Activated CD8-positive, alpha-beta memory T cell treated with anti-CD3 and anti-CD28 coated beads, Interleukin-2, amount 50 U/mL, for 1 hour (primary cell): ENCODE results near the gene FGFBP3.
"Not testable (repeated sequence)": the region's sequence is repeated elsewhere in the genome, so short reads cannot be mapped to it uniquely, and the experiment has no call there.

Experiments used
- DNase-seq: peaks from one replicate; pipeline ENCODE4 v3.0.0-alpha.2; 2020; ENCODE audit errors: extremely low read depth

The FGFBP3 gene

DNA sequence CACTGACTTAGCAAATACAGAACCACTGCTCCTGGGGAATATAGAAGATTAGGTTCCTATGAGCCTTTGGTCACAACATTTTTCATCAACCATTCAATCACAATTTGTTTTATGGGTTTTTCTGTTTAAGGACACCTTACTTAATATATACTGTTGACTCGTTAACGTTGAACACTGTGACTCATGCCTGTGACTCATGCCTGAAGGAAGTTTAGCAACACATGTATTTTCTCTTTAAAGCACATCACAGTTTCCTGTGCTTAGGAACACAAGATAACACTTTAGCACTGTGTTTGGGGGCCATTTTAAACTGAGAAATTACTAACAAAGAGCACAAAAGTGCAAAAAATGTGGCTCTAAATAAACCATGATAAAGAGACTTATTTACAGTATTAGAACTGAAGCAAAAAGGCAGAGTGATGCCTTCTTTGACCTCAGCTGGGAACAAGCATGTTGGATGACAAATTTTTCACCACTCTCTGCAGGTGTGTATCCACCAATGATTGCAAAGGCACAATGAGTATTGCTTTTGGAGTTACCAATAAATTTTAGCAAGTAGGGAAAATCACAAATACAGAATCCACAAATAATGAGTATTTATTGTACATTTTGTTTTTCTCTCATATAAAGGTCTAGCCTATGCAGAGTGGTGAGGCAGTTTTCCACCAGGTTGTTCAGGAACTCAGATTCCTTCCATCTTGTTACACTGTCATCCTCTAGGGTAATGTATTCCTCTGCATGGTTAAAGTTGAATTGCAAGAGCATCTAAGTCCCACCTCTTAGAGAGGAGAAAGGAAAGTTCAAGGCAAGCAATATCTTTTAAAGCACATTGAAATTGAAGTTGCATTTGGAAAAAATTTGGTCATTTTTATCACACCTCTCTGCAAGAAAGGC lies 7.3 kb downstream of the FGFBP3 start:
- DNase-seq: no peak

- DNase-seq: no peak
These were observed 11.9 kb downstream of the FGFBP3 start for GRCh38 chr10:91897421-91897820.

DNA sequence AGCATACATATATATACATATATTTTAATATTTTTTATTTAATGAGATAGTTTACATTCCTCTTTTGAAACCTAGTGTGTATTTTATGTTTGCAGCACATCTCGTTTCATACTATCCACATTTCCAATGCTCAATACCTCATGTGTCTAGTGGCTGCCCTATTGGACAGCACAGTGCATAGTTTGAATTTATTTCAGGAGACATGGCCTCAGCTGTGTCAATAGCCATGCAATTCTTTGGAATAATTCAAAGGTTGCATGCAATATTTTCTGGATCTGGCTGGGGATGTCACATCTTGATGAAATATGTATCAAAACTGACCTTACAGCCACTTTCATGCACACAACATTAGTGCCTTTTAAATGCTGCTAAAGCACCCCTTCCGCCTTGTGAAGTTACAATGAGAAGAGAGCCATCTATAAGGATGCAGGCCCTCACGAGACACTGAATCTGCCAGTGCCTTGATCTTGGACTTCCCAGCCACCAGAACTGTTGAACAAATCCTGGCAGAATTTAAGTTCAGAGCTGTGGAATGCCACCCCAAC lies 13.0 kb downstream of the FGFBP3 start:
- DNase-seq: no peak

- not testable (repeated sequence) for DNase-seq
These were observed 15.0 kb downstream of the FGFBP3 start for GRCh38 chr10:91894261-91894685.

GRCh38 chr10:91893051-91893450 lies 16.2 kb downstream of the FGFBP3 start:
- no peak for DNase-seq

DNA sequence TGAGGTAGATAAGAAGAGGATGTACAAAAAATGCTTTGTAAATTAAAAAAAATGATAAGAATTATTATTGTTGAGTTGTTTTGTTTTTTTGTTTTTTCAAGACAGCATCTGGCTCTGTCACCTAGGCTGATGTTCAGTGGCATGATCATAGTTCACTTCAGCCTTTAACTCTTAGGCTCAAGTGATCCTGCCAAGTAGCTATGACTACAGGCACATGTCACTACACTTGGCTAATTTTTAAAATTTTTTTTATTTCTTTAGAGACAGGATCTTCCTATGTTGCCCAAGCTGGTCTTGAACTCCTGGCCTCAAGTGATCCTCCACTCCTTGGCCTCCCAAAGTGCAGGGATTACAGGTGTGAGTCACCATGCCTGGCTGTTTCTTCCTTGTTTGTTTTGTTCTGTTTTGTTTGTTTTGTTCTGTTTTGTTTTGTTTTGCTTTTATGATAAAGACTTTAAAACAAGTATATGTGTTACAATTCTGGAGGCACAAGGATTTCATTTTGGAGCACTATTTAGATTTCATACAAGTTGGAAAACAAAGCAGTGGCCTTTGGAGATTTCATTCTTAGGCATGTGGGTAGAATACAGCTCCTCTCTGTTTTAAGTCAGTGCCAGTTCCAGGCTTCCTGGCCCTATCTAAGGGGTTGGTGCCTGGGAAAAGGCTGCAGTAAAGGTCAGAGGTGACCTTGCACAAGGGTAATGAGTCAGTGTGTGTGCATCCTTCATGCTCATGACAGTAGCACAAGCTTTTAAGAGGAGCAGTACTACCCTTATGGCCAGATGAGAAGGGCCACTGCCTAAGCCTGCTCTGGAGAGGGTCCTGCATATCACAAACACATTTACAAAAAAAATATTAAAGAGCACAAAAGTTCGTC lies 17.9 kb downstream of the FGFBP3 start:
- no peak for DNase-seq

DNA sequence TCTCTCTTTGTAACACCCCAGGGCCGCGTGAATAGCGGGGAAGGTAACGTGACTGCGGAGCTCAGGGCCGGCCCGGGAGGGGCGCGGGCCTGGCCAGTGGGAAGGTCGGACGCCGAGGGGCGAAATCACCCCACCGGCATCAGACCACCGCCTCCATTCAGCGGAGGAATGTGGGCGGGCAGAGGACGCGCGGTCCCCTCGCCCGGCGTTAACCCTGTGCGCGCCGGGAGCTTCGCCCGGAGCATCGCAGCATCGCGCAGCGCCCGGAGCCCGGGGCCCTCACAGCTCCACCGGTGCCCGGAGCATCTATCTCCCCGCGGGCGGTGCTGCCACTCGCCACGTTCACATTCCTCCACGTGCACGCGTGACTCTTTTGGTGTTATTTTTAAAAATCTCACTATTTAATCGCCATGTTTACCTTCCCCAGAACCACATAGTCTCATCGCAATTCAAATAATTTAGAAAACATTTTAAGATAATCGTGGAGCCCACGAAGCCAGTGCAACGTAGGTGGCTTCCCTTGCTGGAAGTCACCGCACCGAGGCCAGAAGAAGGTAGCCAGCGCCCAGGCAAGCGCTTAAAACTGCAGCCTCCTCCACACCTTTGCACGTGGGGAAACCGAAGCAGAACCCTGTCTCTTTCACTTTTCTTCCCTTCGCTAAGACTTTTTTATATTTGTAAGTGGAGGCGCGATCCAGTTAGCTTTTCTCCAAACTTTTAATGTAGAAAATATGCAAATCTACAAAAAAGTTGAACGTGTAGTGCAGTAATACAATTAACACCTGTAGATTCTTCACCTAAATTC lies 21.8 kb downstream of the FGFBP3 start:
- no peak for DNase-seq

DNA sequence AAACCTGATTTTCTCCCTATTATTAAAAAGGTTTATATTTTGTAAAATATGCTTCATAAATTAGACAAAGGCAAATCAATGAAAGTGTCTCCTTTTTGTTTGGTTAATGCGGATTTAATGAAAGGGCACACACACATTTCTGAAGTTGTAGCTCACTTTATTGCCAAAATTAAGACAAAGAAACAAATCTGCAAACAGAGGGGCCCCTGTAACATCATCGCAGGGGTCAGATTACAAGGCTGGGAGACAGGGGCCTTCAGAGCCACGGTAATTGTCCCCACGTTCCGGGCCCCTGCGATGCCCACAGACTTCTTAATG lies 22.4 kb downstream of the FGFBP3 start:
- no peak for DNase-seq

- DNase-seq: no peak
These were observed 23.8 kb downstream of the FGFBP3 start for GRCh38 chr10:91885362-91886079.

DNA sequence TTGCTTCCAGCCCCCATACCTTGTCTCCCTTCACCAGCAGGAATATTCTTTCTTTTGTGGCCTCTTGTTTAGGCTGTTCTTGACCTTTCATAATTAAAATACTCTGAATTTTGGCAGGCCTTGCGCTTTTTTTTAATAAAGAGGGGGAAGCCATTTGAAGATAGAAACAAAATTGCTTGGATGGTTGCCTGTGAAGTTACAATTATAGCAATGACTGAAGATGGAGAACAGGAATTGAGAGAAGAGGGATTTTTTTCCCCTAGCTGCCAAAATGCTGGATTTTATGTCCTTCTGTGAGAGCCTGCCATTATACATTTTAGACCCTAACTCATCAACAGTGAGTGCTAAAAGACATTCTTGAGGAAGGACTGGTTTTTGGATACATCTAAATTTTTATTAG lies 24.8 kb downstream of the FGFBP3 start:
- no peak for DNase-seq

DNA sequence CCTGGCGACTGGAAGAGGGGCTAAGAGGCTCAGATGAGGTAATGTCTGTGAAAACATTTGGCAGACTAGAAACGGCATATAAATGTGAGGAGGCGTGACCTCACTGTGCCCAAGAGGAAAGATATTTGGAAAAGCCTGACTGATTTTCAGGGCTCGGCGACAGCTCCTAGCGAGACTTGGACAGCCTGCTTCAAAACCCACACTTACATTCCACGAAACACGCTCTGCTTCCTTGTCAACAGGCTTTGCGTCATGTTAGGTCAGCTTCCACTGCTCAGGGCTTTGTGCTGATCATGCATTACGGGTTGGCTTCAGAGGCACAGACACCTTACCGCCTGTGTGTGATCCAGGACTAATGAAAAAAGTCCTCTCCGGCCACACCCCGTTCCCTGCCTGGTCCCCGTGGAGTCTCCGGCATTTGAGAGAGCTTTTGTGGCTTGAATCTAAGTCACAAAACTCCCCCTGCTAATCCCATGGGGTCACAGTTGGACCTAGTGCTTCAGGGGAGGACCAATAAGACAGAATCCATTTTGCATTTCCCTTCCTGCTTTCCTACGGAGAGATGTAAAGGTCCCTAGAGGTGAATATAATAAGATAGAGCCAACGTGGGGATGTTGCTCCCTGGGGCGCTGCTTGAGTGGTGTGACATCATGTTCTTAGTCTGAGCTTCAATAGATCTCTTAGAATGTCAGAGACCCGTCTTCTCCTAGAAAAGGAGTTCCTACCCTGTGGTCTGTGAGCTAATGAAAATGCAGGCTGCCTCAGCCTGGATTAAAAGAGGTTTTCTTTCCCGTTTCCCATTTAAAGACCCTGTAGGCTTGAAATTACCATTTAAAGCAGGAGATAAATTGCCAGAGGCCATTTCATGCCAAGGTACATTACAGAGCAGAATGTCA lies 25.5 kb downstream of the FGFBP3 start:
- DNase-seq: no peak

DNA sequence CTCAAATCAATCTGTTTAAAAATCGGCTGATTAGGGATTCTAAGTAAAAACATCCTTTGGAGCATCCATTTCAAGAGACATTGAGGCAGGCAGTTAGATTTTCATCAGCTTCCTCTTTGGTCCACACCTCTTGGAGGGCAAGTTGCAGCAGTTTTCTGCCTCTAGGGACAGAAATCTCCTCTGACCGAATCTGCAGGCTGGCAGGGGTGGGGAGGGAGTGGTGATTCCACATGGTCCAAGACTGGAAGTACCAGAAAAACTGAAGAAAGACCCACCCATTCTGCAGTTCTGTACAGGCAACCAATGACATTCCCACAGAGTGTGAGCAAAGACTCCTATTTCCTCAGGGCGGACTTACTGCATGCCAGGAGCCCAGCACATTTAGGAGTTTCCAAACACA lies 29.0 kb downstream of the FGFBP3 start:
- DNase-seq: no peak

DNA sequence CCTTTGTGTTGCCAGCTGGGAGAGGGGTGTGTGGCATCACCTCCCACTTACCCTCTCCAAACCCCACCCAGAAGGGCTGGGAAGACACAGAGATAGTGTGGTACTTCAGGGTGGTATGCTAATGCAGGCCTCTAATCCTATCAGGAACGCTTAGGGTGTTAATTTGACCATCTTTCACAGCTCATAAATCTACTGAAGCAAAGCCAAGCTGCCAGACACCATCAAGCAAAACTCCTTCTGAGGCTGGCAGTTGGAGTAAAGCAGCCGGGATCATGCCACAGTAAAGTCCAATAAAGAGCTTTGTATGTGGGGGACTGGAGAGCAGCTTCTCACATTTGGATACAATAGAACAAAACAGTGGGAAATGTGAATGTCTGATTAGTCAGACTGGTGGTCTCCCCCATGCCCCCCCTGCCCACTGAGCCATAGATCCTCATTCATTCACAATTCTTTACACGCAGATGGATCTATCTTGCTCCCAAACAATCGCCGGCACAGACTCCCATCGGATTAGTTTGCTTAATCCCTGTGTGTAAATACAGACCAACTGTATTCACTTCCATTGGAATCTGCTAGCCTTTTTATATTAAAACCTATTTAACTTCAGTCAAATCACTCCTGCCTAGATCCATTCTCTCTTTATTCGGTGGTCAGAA lies 29.6 kb downstream of the FGFBP3 start:
- DNase-seq: no peak

DNA sequence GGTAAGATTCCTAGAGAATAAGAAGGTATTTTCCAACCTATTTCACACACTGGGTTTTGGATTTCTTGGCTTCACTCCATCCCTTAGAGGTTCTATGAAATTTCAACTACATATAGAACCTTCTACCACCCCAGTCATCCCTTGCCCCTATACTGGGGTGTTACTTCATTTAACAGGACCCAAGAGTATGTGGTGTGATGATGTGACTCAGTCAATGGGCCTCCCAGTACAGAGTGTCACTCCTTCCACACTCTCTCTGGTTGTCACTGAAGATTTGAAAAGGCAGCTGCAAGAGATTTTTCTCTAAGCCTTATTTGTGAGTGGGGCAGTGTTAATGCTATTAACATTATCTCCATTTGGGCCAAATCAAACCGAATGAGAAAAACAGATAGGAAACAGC lies 33.5 kb downstream of the FGFBP3 start:
- no peak for DNase-seq

DNA sequence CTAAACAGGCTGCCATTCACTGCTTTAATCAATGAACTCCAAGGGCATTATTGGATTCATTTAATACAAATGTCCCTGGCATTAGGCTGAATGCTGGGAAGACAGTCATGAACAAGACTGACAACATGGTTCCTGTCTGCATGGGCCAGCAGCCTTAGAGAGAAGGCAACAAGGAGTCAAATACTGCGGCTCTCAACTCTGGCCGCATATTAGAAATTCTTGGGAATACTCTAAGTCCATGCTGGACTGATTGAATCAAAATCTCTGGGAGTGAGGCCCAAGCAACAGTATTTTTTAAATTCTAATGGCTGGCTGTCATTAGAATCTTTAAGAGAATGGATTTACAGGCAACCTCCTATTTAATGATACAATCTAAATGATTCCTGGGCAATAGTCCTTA lies 34.1 kb downstream of the FGFBP3 start:
- no peak for DNase-seq

DNA sequence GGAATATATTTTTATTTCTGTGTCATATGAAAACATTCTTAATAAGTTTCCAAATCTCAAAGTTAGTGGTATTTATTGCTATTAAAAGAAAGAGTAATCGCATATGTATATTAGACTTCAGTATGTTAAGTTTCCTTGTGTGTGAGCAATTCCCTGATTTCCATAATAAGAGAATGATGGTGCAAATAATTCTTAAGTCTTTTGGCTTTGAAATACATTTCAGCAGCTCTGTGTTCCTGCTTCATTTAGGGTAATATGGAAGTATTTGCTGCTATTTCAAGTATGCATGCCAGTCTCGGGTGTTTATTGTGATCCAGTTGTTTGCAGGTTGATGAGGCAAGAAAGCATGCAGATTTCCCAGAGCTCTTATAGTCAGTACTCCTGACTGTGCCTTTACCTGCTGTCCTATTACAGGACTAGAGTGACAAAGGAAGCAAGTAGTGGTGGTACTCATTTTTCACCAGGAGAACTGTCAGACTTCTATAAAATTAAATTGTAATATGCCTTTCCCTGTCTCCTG lies 43.7 kb downstream of the FGFBP3 start:
- DNase-seq: no peak

- no peak for DNase-seq
These were observed 44.5 kb downstream of the FGFBP3 start for GRCh38 chr10:91864744-91865143.

- no peak for DNase-seq
These were observed 45.2 kb downstream of the FGFBP3 start for GRCh38 chr10:91864099-91864498.

GRCh38 chr10:91860885-91861284 lies 48.4 kb downstream of the FGFBP3 start:
- no peak for DNase-seq
